Fibroblast of peridontal ligament (primary cell): ENCODE measurements around the gene FBXO28.
"Not testable (repeated sequence)": the region's sequence is repeated elsewhere in the genome, so short reads cannot be mapped to it uniquely, and the experiment has no call there.

Experiments
- DNase-seq: peaks from one replicate; pipeline ENCODE4 v3.0.0-alpha.2; 2010; ENCODE audit errors: extremely low read depth

Gene FBXO28

GRCh38 chr1:224188286-224188685 is 74.4 kb downstream of the FBXO28 start:
- no peak for DNase-seq

GRCh38 chr1:224189561-224189960 is 75.7 kb downstream of the FBXO28 start:
- DNase-seq: peak; percentile 26

- no peak for DNase-seq
Measured at GRCh38 chr1:224192082-224192788, 78.3 kb downstream of the FBXO28 start.

- DNase-seq: no peak
Measured at GRCh38 chr1:224193319-224193966, 79.5 kb downstream of the FBXO28 start.

- peak; percentile 66 for DNase-seq
Measured at GRCh38 chr1:224196813-224197600, 83.1 kb downstream of the FBXO28 start.

- DNase-seq: no peak
Measured at GRCh38 chr1:224198572-224198971, 84.7 kb downstream of the FBXO28 start.

GRCh38 chr1:224199679-224200078 is 85.8 kb downstream of the FBXO28 start:
- no peak for DNase-seq

GRCh38 chr1:224201383-224201782 is 87.5 kb downstream of the FBXO28 start:
- no peak for DNase-seq

- DNase-seq: no peak
Measured at GRCh38 chr1:224201853-224202252, 87.9 kb downstream of the FBXO28 start.

GRCh38 chr1:224203243-224204016 is 89.5 kb downstream of the FBXO28 start:
- peak; percentile 94 for DNase-seq

- peak; percentile 74 for DNase-seq
Measured at GRCh38 chr1:224205438-224205840, 91.5 kb downstream of the FBXO28 start.

- DNase-seq: not testable (repeated sequence)
Measured at GRCh38 chr1:224205931-224206538, 92.1 kb downstream of the FBXO28 start.

- peak; percentile 70 for DNase-seq
Measured at GRCh38 chr1:224211206-224211962, 97.5 kb downstream of the FBXO28 start.
